SK-N-SH (cell line): Measurements from ENCODE around the gene RNASE8. TPM values are rescaled to one million over a fixed set of nuclear protein-coding genes. Genes with fewer than 3 reads are reported as not detected.
A peak's percentile ranks its signal among the peaks of the same experiment; 100 is the strongest.

Source experiments
- CTCF ChIA-PET: fragments of 300-600, 350-600 bp; formaldehyde crosslinking; extraction: SDS; loops from one replicate; lab custom pipeline; 2021; lab: Yijun Ruan, JAX
- POLR2A ChIA-PET: fragments of 350-600 bp; sonication (Branson Sonifier 250); formaldehyde crosslinking; extraction: SDS; loops from one replicate; lab custom pipeline; 2020; ENCODE audit warnings: antibody characterized with exemption, inconsistent platforms; lab: Yijun Ruan, JAX
- DNase-seq: peaks from one replicate; pipeline ENCODE4 v3.0.0; 2012
- H2AFZ ChIP-seq: fragments of 200-600 bp; sonication (generic); 2 replicates; pipeline ENCODE4 v1.8.1; 2016; ENCODE audit warnings: antibody characterized with exemption, mild to moderate bottlenecking, low read depth
- H3F3A ChIP-seq: fragments of 200-600 bp; sonication (generic); replicated peaks from 2 replicates; pipeline ENCODE3; 2016; ENCODE audit warnings: antibody characterized with exemption, mild to moderate bottlenecking; ENCODE audit not compliant: insufficient read depth
- H3K27ac ChIP-seq, 2 experiments: fragments of 200-500 bp in 1 of 2; fragments of 200-600 bp in 1 of 2; sonication (Bioruptor generic) in 1 of 2; sonication (generic), shearing (Covaris generic) in 1 of 2; 2 replicates each; pipeline versions ENCODE4 v1.5.1 to v1.6.1; 2014 to 2016; ENCODE audit warnings: low read depth in 2 of 2, inconsistent platforms in 1 of 2, low read length in 1 of 2, mild to moderate bottlenecking in 1 of 2, mixed read lengths in 1 of 2
- H3K27me3 ChIP-seq: fragments of 200-600 bp; sonication (generic), shearing (Covaris generic); 2 replicates; pipeline ENCODE4 v1.6.1; 2016; ENCODE audit warnings: mixed run types; ENCODE audit not compliant: insufficient read depth
- H3K36me3 ChIP-seq, 2 experiments: fragments of 200-500 bp in 1 of 2; fragments of 200-600 bp in 1 of 2; sonication (Bioruptor generic) in 1 of 2; sonication (generic) in 1 of 2; replicated peaks in 1 of 2; 2 replicates each; pipeline versions ENCODE3 to v1.5.1; 2014 to 2016; ENCODE audit warnings: low read length in 1 of 2, mild to moderate bottlenecking in 1 of 2; ENCODE audit not compliant: insufficient read depth in 2 of 2, control insufficient read depth in 1 of 2
- H3K4me1 ChIP-seq, 2 experiments: fragments of 200-500 bp in 1 of 2; fragments of 200-600 bp in 1 of 2; sonication (Bioruptor generic) in 1 of 2; sonication (generic), shearing (Covaris generic) in 1 of 2; 2 replicates each; pipeline versions ENCODE4 v1.5.1 to v1.6.1; 2014 to 2016; ENCODE audit warnings: low read depth in 1 of 2, low read length in 1 of 2, mixed run types in 1 of 2; ENCODE audit not compliant: insufficient read depth in 2 of 2, control insufficient read depth in 1 of 2
- H3K4me2 ChIP-seq: fragments of 200-600 bp; sonication (generic), shearing (Covaris generic); 2 replicates; pipeline ENCODE4 v1.6.1; 2017; ENCODE audit warnings: mixed run types
- H3K4me3 ChIP-seq, 2 experiments: fragments of 200-500 bp in 1 of 2; fragments of 200-600 bp in 1 of 2; sonication (Bioruptor generic) in 1 of 2; sonication (generic), shearing (Covaris generic) in 1 of 2; 2 replicates each; pipeline versions ENCODE4 v1.5.1 to v1.8.1; 2014 to 2016; ENCODE audit warnings: low read depth in 2 of 2, inconsistent platforms in 1 of 2, low read length in 1 of 2, mild to moderate bottlenecking in 1 of 2, mixed read lengths in 1 of 2, moderate library complexity in 1 of 2
- H3K79me2 ChIP-seq: fragments of 200-600 bp; sonication (generic); 2 replicates; pipeline ENCODE4 v1.8.1; 2017; ENCODE audit warnings: mild to moderate bottlenecking; ENCODE audit not compliant: insufficient read depth
- H3K9ac ChIP-seq: fragments of 200-600 bp; sonication (generic); 2 replicates; pipeline ENCODE4 v1.6.1; 2017; ENCODE audit warnings: mixed run types
- H3K9me2 ChIP-seq: fragments of 200-600 bp; sonication (generic); 2 replicates; pipeline ENCODE4 v1.6.1; 2017; ENCODE audit warnings: mixed run types
- H3K9me3 ChIP-seq: fragments of 200-600 bp; sonication (generic); 2 replicates; pipeline ENCODE4 v1.6.1; 2017; ENCODE audit warnings: mixed run types, mild to moderate bottlenecking, moderate library complexity
- H4K20me1 ChIP-seq: fragments of 200-600 bp; sonication (generic); 2 replicates; pipeline ENCODE4 v1.6.1; 2017; ENCODE audit warnings: mild to moderate bottlenecking, mixed run types; ENCODE audit not compliant: insufficient read depth
- CHD2 ChIP-seq: fragments of 150-350 bp; IDR thresholded peaks from 2 replicates; pipeline ENCODE4 v1.6.1; 2018; ENCODE audit warnings: low read length; ENCODE audit not compliant: partially characterized antibody
- EP300 ChIP-seq, 2 experiments: IDR thresholded peaks; 2 replicates each; pipeline versions ENCODE4 v1.4.0 to v1.6.1; 2012; ENCODE audit warnings: borderline replicate concordance in 1 of 2, low read depth in 1 of 2, low read length in 1 of 2
- EZH2phosphoT487 ChIP-seq: fragments of 200-600 bp; sonication (generic); IDR thresholded peaks from 2 replicates; pipeline ENCODE4 v1.6.1; 2017; ENCODE audit warnings: low read depth, mixed run types, mild to moderate bottlenecking, antibody characterized with exemption, moderate library complexity, borderline replicate concordance
- FOXM1 ChIP-seq: IDR thresholded peaks from 2 replicates; pipeline ENCODE4 v1.4.0; 2012; ENCODE audit warnings: low read depth, mild to moderate bottlenecking
- GABPA ChIP-seq: IDR thresholded peaks from 2 replicates; pipeline ENCODE4 v1.4.0; 2012; ENCODE audit warnings: low read depth, mild to moderate bottlenecking
- GATA2 ChIP-seq: sonication (generic); formaldehyde crosslinking; IDR thresholded peaks from 2 replicates; pipeline ENCODE4 v1.5.0; 2020; ENCODE audit warnings: mild to moderate bottlenecking, missing genetic modification reagents
- IRF3 ChIP-seq: fragments of 150-350 bp; IDR thresholded peaks from 2 replicates; pipeline ENCODE4 v1.6.1; 2016; ENCODE audit warnings: mild to moderate bottlenecking, low read depth, low read length
- JUND ChIP-seq: IDR thresholded peaks from 2 replicates; pipeline ENCODE4 v1.4.0; 2012
- MAX ChIP-seq: IDR thresholded peaks from 2 replicates; pipeline ENCODE4 v1.4.0; 2012; ENCODE audit warnings: low read depth
- MEF2A ChIP-seq: IDR thresholded peaks from 2 replicates; pipeline ENCODE4 v1.4.0; 2012; ENCODE audit warnings: low read depth, borderline replicate concordance
- MXI1 ChIP-seq: IDR thresholded peaks from 2 replicates; pipeline ENCODE4 v1.6.1; 2012; ENCODE audit warnings: mild to moderate bottlenecking, low read depth, low read length, improper control_type of control experiment
- NFIC ChIP-seq: IDR thresholded peaks from 2 replicates; pipeline ENCODE4 v1.4.0; 2012; ENCODE audit warnings: borderline replicate concordance
- POLR2AphosphoS5 ChIP-seq: IDR thresholded peaks from 2 replicates; pipeline ENCODE4 v1.6.1; 2012; ENCODE audit warnings: low read depth, low read length
- RAD21 ChIP-seq: IDR thresholded peaks from 2 replicates; pipeline ENCODE4 v1.6.1; 2012; ENCODE audit warnings: mild to moderate bottlenecking, low read length
- RCOR1 ChIP-seq: fragments of 150-350 bp; IDR thresholded peaks from 2 replicates; pipeline ENCODE4 v1.6.1; 2017; ENCODE audit warnings: antibody characterized with exemption, low read length
- SMC3 ChIP-seq: IDR thresholded peaks from 2 replicates; pipeline ENCODE4 v1.6.1; 2012; ENCODE audit warnings: low read depth, low read length, improper control_type of control experiment
- TAF1 ChIP-seq: IDR thresholded peaks from 2 replicates; pipeline ENCODE4 v1.6.1; 2012; ENCODE audit warnings: low read depth, mild to moderate bottlenecking, low read length, moderate library complexity, borderline replicate concordance
- TCF12 ChIP-seq: IDR thresholded peaks from 2 replicates; pipeline ENCODE4 v1.4.0; 2012
- TEAD4 ChIP-seq: IDR thresholded peaks from 2 replicates; pipeline ENCODE4 v1.4.0; 2012; ENCODE audit warnings: mild to moderate bottlenecking, borderline replicate concordance; ENCODE audit not compliant: insufficient read depth
- USF1 ChIP-seq: IDR thresholded peaks from 2 replicates; pipeline ENCODE4 v1.4.0; 2012; ENCODE audit warnings: low read depth, borderline replicate concordance
- YY1 ChIP-seq: IDR thresholded peaks from 2 replicates; pipeline ENCODE4 v1.4.0; 2012; ENCODE audit warnings: low read depth, mild to moderate bottlenecking
- ZBTB33 ChIP-seq: IDR thresholded peaks from 2 replicates; pipeline ENCODE4 v1.4.0; 2012; ENCODE audit warnings: low read depth, borderline replicate concordance
- WGBS: methylation state at CpG from one replicate; pipeline ENCODE4 v1.1.6; 2017; ENCODE audit warnings: low lambda C conversion rate; 5-methylcytosine and 5-hydroxymethylcytosine counted together
- polyA plus RNA-seq, 3 experiments: library from polyadenylated mRNA; depleted of rRNA; stranded (reverse); fragments of >200 nt; gene quantifications; 2 replicates each; pipeline ENCODE4 v1.2.3, GENCODE V29; 2012
- TF ChIP-seq, protein P1 (sequence below): fragments of 200-600 bp; sonication (generic); IDR thresholded peaks from 2 replicates; pipeline ENCODE4 v1.6.1; 2017; ENCODE audit warnings: antibody characterized with exemption, mild to moderate bottlenecking, moderate library complexity
- TF ChIP-seq, protein P2 (sequence below): fragments of 150-350 bp; IDR thresholded peaks from 2 replicates; pipeline ENCODE4 v1.6.1; 2017; ENCODE audit warnings: antibody characterized with exemption, low read length, low read depth, borderline replicate concordance

Gene RNASE8
- polyA plus RNA-seq, 1 of the 3 experiments (the other 2 are of a cell fraction), result not detected

GRCh38 chr14:21043974-21044618, 13.5 kb upstream of the RNASE8 start:
- Histone ChIP-seq H3K9me2 (no peaks in the 10 kb centered on the region), H3K27me3 (no peaks in the 10 kb centered on the region), H2AFZ (no peak overlapping the region), H3K4me3 (no peak overlapping the region), H4K20me1 (no peaks in the 10 kb centered on the region), H3K9ac (no peak overlapping the region), H3K79me2 (no peaks in the 10 kb centered on the region), H3K4me1 (peaks cover 13 to 20% of the 10 kb centered on the region in 2 experiments; a peak in 3 of 4 replicates), H3K36me3 (no peaks in the 10 kb centered on the region), H3K9me3 (no peaks in the 10 kb centered on the region), H3F3A (peaks cover 1% of the 10 kb centered on the region), H3K27ac (no peak overlapping the region), H3K4me2 (no peak overlapping the region)
- ChIA-PET POLR2A (interaction anchor here (1.8 kb wide), 1 partner anchor 29 kb away, joined by 6 read pairs; no protein-coding TSS in a partner anchor), CTCF (interaction anchor here (0.7 to 7.0 kb wide), 9 partner anchors 9 to 353 kb away, joined by 3 to 248 read pairs (median 3); partner anchors contain the start of genes NDRG2 and RNASE13)
- TF ChIP-seq RCOR1, result no peak
- TF ChIP-seq TAF1, result no peak
- TF ChIP-seq NFIC, result peak; percentile 68; the same call in 1 of the 2 replicates
- TF ChIP-seq ZBTB33, result no peak
- no peak for TF ChIP-seq USF1
- TF ChIP-seq POLR2AphosphoS5, result no peak
- TF ChIP-seq TEAD4, result no peak
- TF ChIP-seq FOXM1, result no peak
- TF ChIP-seq IRF3, result no peak
- TF ChIP-seq JUND, result no peak
- no peak for TF ChIP-seq MXI1
- TF ChIP-seq, protein P1, sequence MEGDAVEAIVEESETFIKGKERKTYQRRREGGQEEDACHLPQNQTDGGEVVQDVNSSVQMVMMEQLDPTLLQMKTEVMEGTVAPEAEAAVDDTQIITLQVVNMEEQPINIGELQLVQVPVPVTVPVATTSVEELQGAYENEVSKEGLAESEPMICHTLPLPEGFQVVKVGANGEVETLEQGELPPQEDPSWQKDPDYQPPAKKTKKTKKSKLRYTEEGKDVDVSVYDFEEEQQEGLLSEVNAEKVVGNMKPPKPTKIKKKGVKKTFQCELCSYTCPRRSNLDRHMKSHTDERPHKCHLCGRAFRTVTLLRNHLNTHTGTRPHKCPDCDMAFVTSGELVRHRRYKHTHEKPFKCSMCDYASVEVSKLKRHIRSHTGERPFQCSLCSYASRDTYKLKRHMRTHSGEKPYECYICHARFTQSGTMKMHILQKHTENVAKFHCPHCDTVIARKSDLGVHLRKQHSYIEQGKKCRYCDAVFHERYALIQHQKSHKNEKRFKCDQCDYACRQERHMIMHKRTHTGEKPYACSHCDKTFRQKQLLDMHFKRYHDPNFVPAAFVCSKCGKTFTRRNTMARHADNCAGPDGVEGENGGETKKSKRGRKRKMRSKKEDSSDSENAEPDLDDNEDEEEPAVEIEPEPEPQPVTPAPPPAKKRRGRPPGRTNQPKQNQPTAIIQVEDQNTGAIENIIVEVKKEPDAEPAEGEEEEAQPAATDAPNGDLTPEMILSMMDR, result no peak
- TF ChIP-seq EP300 (IDR thresholded peaks at IDR 0.05; ENCODE audit: borderline replicate concordance in 1 of 2, low read depth in 1 of 2, low read length in 1 of 2), result no peak
- no peak for TF ChIP-seq YY1
- TF ChIP-seq EZH2phosphoT487, result no peak
- TF ChIP-seq GABPA, result no peak
- TF ChIP-seq, protein P2, sequence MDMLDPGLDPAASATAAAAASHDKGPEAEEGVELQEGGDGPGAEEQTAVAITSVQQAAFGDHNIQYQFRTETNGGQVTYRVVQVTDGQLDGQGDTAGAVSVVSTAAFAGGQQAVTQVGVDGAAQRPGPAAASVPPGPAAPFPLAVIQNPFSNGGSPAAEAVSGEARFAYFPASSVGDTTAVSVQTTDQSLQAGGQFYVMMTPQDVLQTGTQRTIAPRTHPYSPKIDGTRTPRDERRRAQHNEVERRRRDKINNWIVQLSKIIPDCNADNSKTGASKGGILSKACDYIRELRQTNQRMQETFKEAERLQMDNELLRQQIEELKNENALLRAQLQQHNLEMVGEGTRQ, result no peak
- no peak for TF ChIP-seq SMC3
- peak; percentile 24 for TF ChIP-seq TCF12
- TF ChIP-seq RAD21, result no peak
- no peak for TF ChIP-seq CHD2
- TF ChIP-seq GATA2, result peak; percentile 60
- no peak for TF ChIP-seq MAX
- no peak for TF ChIP-seq MEF2A
- WGBS, result 55% methylated on average over 5 of the region's 6 CpGs
- DNase-seq, result peak; percentile 53
